GM12878 (cell line): ENCODE results near the gene PPP1R11.

Source experiments
- GABPA ChIP-seq: IDR thresholded peaks from 2 replicates; pipeline ENCODE4 v1.6.1; 2014; ENCODE audit warnings: antibody characterized with exemption, low read depth, mild to moderate bottlenecking, inconsistent platforms
- SIX5 ChIP-seq: IDR thresholded peaks from 2 replicates; pipeline ENCODE4 v1.6.1; 2011; ENCODE audit warnings: mild to moderate bottlenecking, low read depth, low read length, moderate library complexity; ENCODE audit not compliant: severe bottlenecking
- SUPT20H ChIP-seq: IDR thresholded peaks from 2 replicates; pipeline ENCODE4 v1.6.1; 2011; ENCODE audit warnings: low read depth, mild to moderate bottlenecking, low read length, moderate library complexity, borderline replicate concordance; ENCODE audit not compliant: control insufficient read depth
- TARDBP ChIP-seq: IDR thresholded peaks from 2 replicates; pipeline ENCODE4 v1.6.1; 2016; ENCODE audit warnings: borderline replicate concordance
- TCF3 ChIP-seq: IDR thresholded peaks from 2 replicates; pipeline ENCODE4 v1.6.1; 2012; ENCODE audit warnings: low read depth, mild to moderate bottlenecking, low read length, borderline replicate concordance; ENCODE audit not compliant: insufficient read depth
- TF ChIP-seq, protein P1 (sequence below), 3 experiments: IDR thresholded peaks in 2 of 3; conservative IDR thresholded peaks in 1 of 3; 2 replicates each; pipeline ENCODE4 v1.5.1; 2011; ENCODE audit warnings: low read depth in 3 of 3, low read length in 3 of 3, mild to moderate bottlenecking in 3 of 3, control low read depth in 2 of 3, moderate library complexity in 2 of 3, inconsistent platforms in 1 of 3, mixed read lengths in 1 of 3; ENCODE audit not compliant: control insufficient read depth in 2 of 3, insufficient read depth in 1 of 3; ENCODE audit errors: extremely low read depth in 1 of 3
- TF ChIP-seq, protein P2 (sequence below): IDR thresholded peaks from 2 replicates; pipeline ENCODE4 v1.6.1; 2012; ENCODE audit warnings: mild to moderate bottlenecking, low read depth, low read length

DNA sequence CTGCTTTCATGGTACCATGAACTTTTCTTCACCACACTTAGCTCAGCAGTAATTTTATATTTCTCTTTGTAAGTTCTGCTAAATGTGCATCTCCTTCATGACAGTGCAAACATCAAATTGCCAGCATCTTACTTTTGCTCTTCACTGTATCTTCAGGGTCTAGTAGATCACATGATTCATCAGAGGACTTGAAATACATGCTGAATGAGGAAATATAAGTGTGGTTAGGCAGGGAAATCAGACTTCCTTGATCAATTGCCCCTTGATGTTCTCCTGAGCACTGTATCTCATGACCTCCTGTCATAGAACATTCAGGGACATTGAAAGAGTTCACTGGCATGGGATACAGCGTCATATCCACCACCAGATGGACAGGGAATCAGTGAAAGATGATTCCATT is 31.2 kb upstream of the PPP1R11 start:
- no peak for TF ChIP-seq SUPT20H
- TF ChIP-seq TARDBP = no peak
- no peak for TF ChIP-seq GABPA
- TF ChIP-seq, protein P1, sequence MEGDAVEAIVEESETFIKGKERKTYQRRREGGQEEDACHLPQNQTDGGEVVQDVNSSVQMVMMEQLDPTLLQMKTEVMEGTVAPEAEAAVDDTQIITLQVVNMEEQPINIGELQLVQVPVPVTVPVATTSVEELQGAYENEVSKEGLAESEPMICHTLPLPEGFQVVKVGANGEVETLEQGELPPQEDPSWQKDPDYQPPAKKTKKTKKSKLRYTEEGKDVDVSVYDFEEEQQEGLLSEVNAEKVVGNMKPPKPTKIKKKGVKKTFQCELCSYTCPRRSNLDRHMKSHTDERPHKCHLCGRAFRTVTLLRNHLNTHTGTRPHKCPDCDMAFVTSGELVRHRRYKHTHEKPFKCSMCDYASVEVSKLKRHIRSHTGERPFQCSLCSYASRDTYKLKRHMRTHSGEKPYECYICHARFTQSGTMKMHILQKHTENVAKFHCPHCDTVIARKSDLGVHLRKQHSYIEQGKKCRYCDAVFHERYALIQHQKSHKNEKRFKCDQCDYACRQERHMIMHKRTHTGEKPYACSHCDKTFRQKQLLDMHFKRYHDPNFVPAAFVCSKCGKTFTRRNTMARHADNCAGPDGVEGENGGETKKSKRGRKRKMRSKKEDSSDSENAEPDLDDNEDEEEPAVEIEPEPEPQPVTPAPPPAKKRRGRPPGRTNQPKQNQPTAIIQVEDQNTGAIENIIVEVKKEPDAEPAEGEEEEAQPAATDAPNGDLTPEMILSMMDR (IDR thresholded peaks at IDR 0.05 in 2 of 3, conservative IDR thresholded peaks at IDR 0.05 in 1 of 3; ENCODE audit: control insufficient read depth in 2 of 3, extremely low read depth in 1 of 3, insufficient read depth in 1 of 3, low read depth in 3 of 3, low read length in 3 of 3) = no peak
- no peak for TF ChIP-seq TCF3
- TF ChIP-seq, protein P2, sequence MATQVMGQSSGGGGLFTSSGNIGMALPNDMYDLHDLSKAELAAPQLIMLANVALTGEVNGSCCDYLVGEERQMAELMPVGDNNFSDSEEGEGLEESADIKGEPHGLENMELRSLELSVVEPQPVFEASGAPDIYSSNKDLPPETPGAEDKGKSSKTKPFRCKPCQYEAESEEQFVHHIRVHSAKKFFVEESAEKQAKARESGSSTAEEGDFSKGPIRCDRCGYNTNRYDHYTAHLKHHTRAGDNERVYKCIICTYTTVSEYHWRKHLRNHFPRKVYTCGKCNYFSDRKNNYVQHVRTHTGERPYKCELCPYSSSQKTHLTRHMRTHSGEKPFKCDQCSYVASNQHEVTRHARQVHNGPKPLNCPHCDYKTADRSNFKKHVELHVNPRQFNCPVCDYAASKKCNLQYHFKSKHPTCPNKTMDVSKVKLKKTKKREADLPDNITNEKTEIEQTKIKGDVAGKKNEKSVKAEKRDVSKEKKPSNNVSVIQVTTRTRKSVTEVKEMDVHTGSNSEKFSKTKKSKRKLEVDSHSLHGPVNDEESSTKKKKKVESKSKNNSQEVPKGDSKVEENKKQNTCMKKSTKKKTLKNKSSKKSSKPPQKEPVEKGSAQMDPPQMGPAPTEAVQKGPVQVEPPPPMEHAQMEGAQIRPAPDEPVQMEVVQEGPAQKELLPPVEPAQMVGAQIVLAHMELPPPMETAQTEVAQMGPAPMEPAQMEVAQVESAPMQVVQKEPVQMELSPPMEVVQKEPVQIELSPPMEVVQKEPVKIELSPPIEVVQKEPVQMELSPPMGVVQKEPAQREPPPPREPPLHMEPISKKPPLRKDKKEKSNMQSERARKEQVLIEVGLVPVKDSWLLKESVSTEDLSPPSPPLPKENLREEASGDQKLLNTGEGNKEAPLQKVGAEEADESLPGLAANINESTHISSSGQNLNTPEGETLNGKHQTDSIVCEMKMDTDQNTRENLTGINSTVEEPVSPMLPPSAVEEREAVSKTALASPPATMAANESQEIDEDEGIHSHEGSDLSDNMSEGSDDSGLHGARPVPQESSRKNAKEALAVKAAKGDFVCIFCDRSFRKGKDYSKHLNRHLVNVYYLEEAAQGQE = no peak
- TF ChIP-seq SIX5 = no peak
